AG08395 (cell line): Measurements from ENCODE around the gene EMC6.
A peak's percentile ranks its signal among the peaks of the same experiment; 100 is the strongest.

ENCODE experiments used
- DNase-seq: peaks from one replicate; pipeline ENCODE4 v3.0.0; 2012; ENCODE audit warnings: mixed read lengths, low spot score

Gene EMC6

GRCh38 chr17:3656353-3656752 lies 12.3 kb upstream of the EMC6 start:
- DNase-seq: no peak

GRCh38 chr17:3656755-3657587 lies 11.6 kb upstream of the EMC6 start:
- no peak for DNase-seq

- no peak for DNase-seq
Measured at GRCh38 chr17:3657588-3657869, 11.1 kb upstream of the EMC6 start.

GRCh38 chr17:3657874-3658783 lies 10.5 kb upstream of the EMC6 start:
- no peak for DNase-seq

- DNase-seq: no peak
Measured at GRCh38 chr17:3658784-3659449, 9.7 kb upstream of the EMC6 start.

GRCh38 chr17:3659541-3660111 lies 9.0 kb upstream of the EMC6 start:
- peak; percentile 95 for DNase-seq

GRCh38 chr17:3660311-3660891 lies 8.2 kb upstream of the EMC6 start:
- no peak for DNase-seq

GRCh38 chr17:3663102-3664011 lies 5.3 kb upstream of the EMC6 start:
- DNase-seq: no peak

- no peak for DNase-seq
Measured at GRCh38 chr17:3665834-3666233, 2.8 kb upstream of the EMC6 start.

GRCh38 chr17:3666516-3666915 lies 2.1 kb upstream of the EMC6 start:
- no peak for DNase-seq

- peak; percentile 95 for DNase-seq
Measured at GRCh38 chr17:3667366-3668278, 990 bp upstream of the EMC6 start.

- no peak for DNase-seq
Measured at GRCh38 chr17:3669085-3669347, 404 bp downstream of the EMC6 start.

- no peak for DNase-seq
Measured at GRCh38 chr17:3669548-3669947, 936 bp downstream of the EMC6 start.

- DNase-seq: no peak
Measured at GRCh38 chr17:3672571-3672970, 4.0 kb downstream of the EMC6 start.

GRCh38 chr17:3675886-3676285 lies 7.3 kb downstream of the EMC6 start:
- no peak for DNase-seq

GRCh38 chr17:3678095-3678820 lies 9.6 kb downstream of the EMC6 start:
- peak; percentile 39 for DNase-seq

GRCh38 chr17:3678821-3679530 lies 10.4 kb downstream of the EMC6 start:
- DNase-seq: no peak

GRCh38 chr17:3679531-3680126 lies 11.0 kb downstream of the EMC6 start:
- DNase-seq: no peak
